Glutamatergic neuron (in vitro differentiated cells): ENCODE data around the gene PGBD4. TPM values are rescaled to one million over a fixed set of nuclear protein-coding genes. Genes with fewer than 3 reads are reported as not detected.

Experiments
- DNase-seq: peaks from one replicate; pipeline ENCODE4 v3.0.0; 2022
- H3K27ac Mint-ChIP-seq: one replicate; pipeline ENCODE4 v1.8.0; 2020; ENCODE audit warnings: mild to moderate bottlenecking, mixed read lengths, inconsistent platforms; ENCODE audit not compliant: unreplicated experiment
- H3K27me3 Mint-ChIP-seq: one replicate; pipeline ENCODE4 v1.8.0; 2020; ENCODE audit warnings: mild to moderate bottlenecking, moderate library complexity, mixed read lengths, inconsistent platforms; ENCODE audit not compliant: unreplicated experiment
- H3K36me3 Mint-ChIP-seq: one replicate; pipeline ENCODE4 v1.8.0; 2020; ENCODE audit warnings: mild to moderate bottlenecking, mixed read lengths, inconsistent platforms; ENCODE audit not compliant: unreplicated experiment
- H3K4me1 Mint-ChIP-seq: one replicate; pipeline ENCODE4 v1.8.0; 2020; ENCODE audit warnings: mild to moderate bottlenecking, low read depth, mixed read lengths, inconsistent platforms; ENCODE audit not compliant: unreplicated experiment
- H3K4me3 Mint-ChIP-seq: one replicate; pipeline ENCODE4 v1.8.0; 2020; ENCODE audit warnings: mild to moderate bottlenecking, mixed read lengths, inconsistent platforms; ENCODE audit not compliant: unreplicated experiment
- H3K9me3 Mint-ChIP-seq: one replicate; pipeline ENCODE4 v1.8.0; 2020; ENCODE audit warnings: mild to moderate bottlenecking, moderate library complexity, mixed read lengths, inconsistent platforms; ENCODE audit not compliant: unreplicated experiment
- CTCF ChIP-seq: fragments of 200-600 bp; sonication (generic); IDR thresholded peaks from one replicate; pipeline ENCODE4 v1.5.0; 2021; ENCODE audit not compliant: partially characterized antibody, unreplicated experiment
- long read RNA-seq: library from polyadenylated mRNA; unstranded; transcript quantifications from one replicate; pipeline ENCODE4 v2.0.0, GENCODE V29; 2020; ENCODE audit not compliant: unreplicated experiment
- total RNA-seq: library from RNA; stranded (reverse); fragmentation: NEBNext Ultra II Directional; extraction: Animal tissue kit (Norgen Biotek cat#: 25700); gene quantifications from one replicate; pipeline ENCODE4 v1.2.1, GENCODE V29; 2021; ENCODE audit not compliant: unreplicated experiment

The PGBD4 gene
- total RNA-seq = 1.7 TPM
- long read RNA-seq, full-length matches to known transcripts = 2 of 2 reads
- long read RNA-seq, partial matches to known transcripts = 0 of 2 reads
- long read RNA-seq, other reads (novel, unspliced or antisense) = 0 of 2 reads

DNA sequence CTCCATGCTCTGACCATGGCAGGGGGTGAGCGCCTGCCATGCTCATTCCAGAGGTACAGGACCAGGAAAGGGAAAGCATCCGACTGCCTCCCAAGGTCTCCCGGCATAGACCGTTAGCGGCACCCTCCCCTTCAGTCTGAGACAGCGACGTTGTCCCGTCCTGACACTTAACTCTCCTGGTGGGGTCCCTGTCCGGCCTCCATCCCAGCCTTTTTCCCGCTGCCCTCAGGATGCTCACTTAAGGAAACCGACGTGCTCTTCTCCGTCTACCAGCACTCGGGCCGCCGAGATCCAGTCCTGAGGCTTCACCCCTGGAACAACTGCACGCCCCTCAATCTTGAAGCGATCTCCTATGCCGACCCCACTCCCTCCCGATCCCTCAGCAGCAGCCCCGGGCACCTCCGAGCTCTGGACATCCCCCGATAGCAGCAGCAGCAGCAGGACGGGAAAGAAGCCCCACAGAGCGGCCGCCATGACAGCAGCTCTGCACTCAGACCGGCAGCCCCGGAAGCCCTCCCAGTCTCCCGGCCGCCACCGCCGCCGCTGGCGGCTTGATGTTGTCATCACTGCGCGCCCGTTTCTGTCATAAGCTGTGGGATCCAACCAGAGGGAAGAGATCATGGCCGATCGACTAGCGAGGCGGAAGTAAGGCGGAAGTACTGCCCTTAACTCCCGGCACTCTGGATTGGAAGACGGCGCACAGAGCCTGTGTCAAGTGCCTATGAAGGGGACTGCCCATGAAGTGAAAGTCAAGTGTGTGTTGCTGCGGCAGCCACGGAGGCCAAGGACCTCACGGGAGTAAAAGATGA is at the start of gene PGBD4, which contains the start of gene EMC7:
PGBD4 (plus strand) TSS at position 718 of the 809 bp plus-strand sequence. CDS start 449 bp downstream, outside the sequence.
EMC7 (minus strand) TSS at position 497 of the 809 bp plus-strand sequence; CDS start at position 474, 23 bp downstream.
- Mint-ChIP-seq H3K4me1 (peaks cover 4% of the 10 kb centered on the region), H3K27me3 (peaks cover 8% of the 10 kb centered on the region), H3K36me3 (no peaks in the 10 kb centered on the region), H3K4me3 (peak within 1 kb of the TSS; percentile 96), H3K27ac (peak within 1 kb of the TSS; percentile 98), H3K9me3 (peaks cover 7% of the 10 kb centered on the region)
- peak; percentile 99 for DNase-seq
- TF ChIP-seq CTCF = no peak

DNA sequence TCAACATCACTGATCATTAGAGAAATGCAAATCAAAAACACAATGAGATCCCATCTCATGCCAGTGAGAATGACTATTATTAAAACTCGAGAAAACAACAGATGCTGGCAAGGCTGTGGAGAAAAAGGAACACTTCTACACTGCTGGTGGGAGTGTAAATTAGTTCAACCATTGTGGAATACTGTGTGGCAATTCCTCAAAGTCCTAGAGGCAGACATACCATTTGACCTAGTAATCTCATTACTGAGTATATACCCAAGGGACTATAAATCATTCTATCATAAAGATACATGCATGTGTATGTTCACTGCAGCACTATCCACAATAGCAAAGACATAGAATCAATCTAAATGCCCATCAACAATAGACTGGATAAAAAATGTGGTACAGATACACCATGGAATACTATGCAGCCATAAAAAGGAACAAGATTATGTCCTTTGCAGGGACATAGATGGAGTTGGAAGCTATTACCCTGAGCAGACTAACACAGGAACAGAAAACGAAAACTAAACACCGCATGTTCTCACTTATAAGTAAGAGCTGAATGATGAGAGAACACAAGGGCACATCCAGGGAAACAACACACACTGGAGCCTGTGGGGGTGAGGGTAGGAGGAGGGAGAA is 47.7 kb upstream of the PGBD4 start:
- H3K4me3 Mint-ChIP-seq = no peak overlapping the region
- DNase-seq = no peak
- H3K36me3 Mint-ChIP-seq = peaks cover 28% of the 10 kb centered on the region
- H3K27me3 Mint-ChIP-seq = no peaks in the 10 kb centered on the region
- H3K4me1 Mint-ChIP-seq = no peaks in the 10 kb centered on the region
- no peak for TF ChIP-seq CTCF
- peaks cover 7% of the 10 kb centered on the region for H3K9me3 Mint-ChIP-seq
- no peak overlapping the region for H3K27ac Mint-ChIP-seq

GRCh38 chr15:34055868-34056595 is 45.9 kb upstream of the PGBD4 start:
- Mint-ChIP-seq H3K9me3 (peaks cover 3% of the 10 kb centered on the region), H3K4me1 (no peaks in the 10 kb centered on the region), H3K4me3 (no peak overlapping the region), H3K27me3 (peaks cover 2% of the 10 kb centered on the region), H3K27ac (no peak overlapping the region), H3K36me3 (peaks cover 15% of the 10 kb centered on the region)
- no peak for TF ChIP-seq CTCF
- no peak for DNase-seq

DNA sequence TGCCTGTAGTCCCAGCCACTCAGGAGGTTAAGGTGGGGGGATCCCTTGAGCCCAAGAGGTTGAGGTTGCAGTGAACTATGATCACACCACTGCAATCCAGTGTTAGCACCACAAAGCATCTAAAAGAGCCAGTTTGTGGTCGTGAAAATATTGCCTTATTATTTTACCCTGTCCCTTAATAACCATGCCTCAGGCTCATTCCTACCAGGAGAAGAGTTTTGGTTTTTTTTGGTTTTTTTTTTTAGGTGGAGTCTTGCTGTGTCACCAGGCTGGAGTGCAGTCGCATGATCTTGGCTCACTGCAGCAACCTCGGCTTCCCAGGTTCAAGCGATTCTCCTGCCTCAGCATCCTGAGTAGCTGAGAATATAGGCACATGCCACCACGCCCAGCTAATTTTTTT is 45.0 kb upstream of the PGBD4 start:
- Mint-ChIP-seq H3K27ac (no peak overlapping the region), H3K4me1 (no peaks in the 10 kb centered on the region), H3K27me3 (peaks cover 2% of the 10 kb centered on the region), H3K9me3 (no peaks in the 10 kb centered on the region), H3K4me3 (no peak overlapping the region), H3K36me3 (peaks cover 11% of the 10 kb centered on the region)
- DNase-seq = no peak
- TF ChIP-seq CTCF = no peak
